GM12878 (cell line): ENCODE data around the gene TENT4B. TPM values are rescaled to one million over a fixed set of nuclear protein-coding genes. Genes with fewer than 3 reads are reported as not detected.
A peak's percentile ranks its signal among the peaks of the same experiment; 100 is the strongest.

ENCODE experiments used
- BACH1 ChIP-seq: fragments of 450-650 bp; IDR thresholded peaks from 2 replicates; pipeline ENCODE4 v1.6.1; 2017; ENCODE audit warnings: mild to moderate bottlenecking, borderline replicate concordance
- BHLHE40 ChIP-seq, 2 experiments: fragments of 450-650 bp in 1 of 2; IDR thresholded peaks; 2 replicates each; pipeline ENCODE4 v1.6.1; 2011 to 2017; ENCODE audit warnings: low read depth in 2 of 2, borderline replicate concordance in 1 of 2, improper control_type of control experiment in 1 of 2, low read length in 1 of 2, mild to moderate bottlenecking in 1 of 2
- EED ChIP-seq: sonication (generic); IDR thresholded peaks from 2 replicates; pipeline ENCODE4 v1.6.1; 2016; ENCODE audit warnings: antibody characterized with exemption, low read depth
- ETV6 ChIP-seq, 2 experiments: fragments of 450-650 bp in 1 of 2; IDR thresholded peaks in 1 of 2; conservative IDR thresholded peaks in 1 of 2; 2 replicates each; pipeline ENCODE4 v1.6.1; 2014; ENCODE audit warnings: antibody characterized with exemption in 1 of 2, borderline replicate concordance in 1 of 2, low read depth in 1 of 2, mild to moderate bottlenecking in 1 of 2, moderate library complexity in 1 of 2
- EZH2 ChIP-seq: IDR thresholded peaks from 2 replicates; pipeline ENCODE4 v1.6.1; 2012; ENCODE audit warnings: low read depth, mild to moderate bottlenecking, control low read depth, inconsistent platforms, low read length, borderline replicate concordance; ENCODE audit not compliant: control insufficient read depth
- FOXK2 ChIP-seq: fragments of 450-650 bp; IDR thresholded peaks from 2 replicates; pipeline ENCODE4 v1.6.1; 2017; ENCODE audit warnings: mild to moderate bottlenecking, moderate library complexity
- IRF4 ChIP-seq: IDR thresholded peaks from 2 replicates; pipeline ENCODE4 v1.6.1; 2011; ENCODE audit warnings: low read depth, low read length
- MEF2B ChIP-seq: fragments of 450-650 bp; IDR thresholded peaks from 2 replicates; pipeline ENCODE4 v1.6.1; 2018; ENCODE audit warnings: mild to moderate bottlenecking, moderate library complexity; ENCODE audit not compliant: partially characterized antibody, poor library complexity, severe bottlenecking
- POU2F2 ChIP-seq: IDR thresholded peaks from 3 replicates; pipeline ENCODE4 v1.6.1; 2011; ENCODE audit warnings: low read depth, mild to moderate bottlenecking, low read length, borderline replicate concordance
- RB1 ChIP-seq: fragments of 450-650 bp; formaldehyde crosslinking; IDR thresholded peaks from 2 replicates; pipeline ENCODE4 v1.6.1; 2017; ENCODE audit warnings: mild to moderate bottlenecking, borderline replicate concordance
- RELA ChIP-seq: fragments of 450-650 bp; IDR thresholded peaks from 2 replicates; pipeline ENCODE4 v1.8.0; 2014; ENCODE audit warnings: borderline replicate concordance; ENCODE audit not compliant: partially characterized antibody
- SP1 ChIP-seq: IDR thresholded peaks from one replicate; pipeline ENCODE4 v1.6.1; 2011; ENCODE audit warnings: low read depth, low read length
- SPI1 ChIP-seq: IDR thresholded peaks from 2 replicates; pipeline ENCODE4 v1.6.1; 2011; ENCODE audit warnings: low read depth, mild to moderate bottlenecking, low read length, moderate library complexity, borderline replicate concordance; ENCODE audit not compliant: insufficient read depth
- STAT1 ChIP-seq: fragments of 450-650 bp; conservative IDR thresholded peaks from 2 replicates; pipeline ENCODE4 v1.6.1; 2014; ENCODE audit warnings: antibody characterized with exemption, mild to moderate bottlenecking
- ZNF217 ChIP-seq: fragments of 450-650 bp; IDR thresholded peaks from 2 replicates; pipeline ENCODE4 v1.6.1; 2017; ENCODE audit warnings: antibody characterized with exemption, mild to moderate bottlenecking
- polyA plus RNA-seq, 11 experiments: library from polyadenylated mRNA; depleted of rRNA in 4 of 11; unstranded in 6 of 11; stranded (reverse) in 5 of 11; fragments of >200 nt; fragmentation: Nextera tagmentation in 4 of 11; fragmentation: Illumina TruSeq in 1 of 11; extraction: Ambion mirVana in 4 of 11; extraction: Trizol in 1 of 11; gene quantifications; 1 replicate in 1 of 11; 2 replicates in 10 of 11; pipeline versions ENCODE4 v1.2.1 to v1.2.3, GENCODE V29; 2011 to 2016; ENCODE audit warnings: inconsistent platforms in 2 of 11, missing spikeins in 2 of 11, low read depth in 1 of 11
- total RNA-seq, 4 experiments: library from RNA; depleted of rRNA in 3 of 4; stranded (reverse); fragments of >200 nt in 3 of 4; fragmentation: Illumina TruSeq in 1 of 4; extraction: Trizol in 1 of 4; gene quantifications; 2 replicates each; pipeline versions ENCODE4 v1.2.1 to v1.2.3, GENCODE V29; 2013 to 2021
- TF ChIP-seq, protein P1 (sequence below): fragments of 450-650 bp; IDR thresholded peaks from 2 replicates; pipeline ENCODE4 v1.6.1; 2018; ENCODE audit warnings: mild to moderate bottlenecking, low read depth, moderate library complexity; ENCODE audit not compliant: partially characterized antibody
- TF ChIP-seq, protein P2 (sequence below): fragments of 450-650 bp; IDR thresholded peaks from 2 replicates; pipeline ENCODE4 v1.6.1; 2017; ENCODE audit warnings: mild to moderate bottlenecking, low read depth, inconsistent platforms; ENCODE audit not compliant: poor library complexity, severe bottlenecking
- TF ChIP-seq, protein P3 (sequence below): fragments of 450-650 bp; IDR thresholded peaks from 2 replicates; pipeline ENCODE4 v1.6.1; 2017; ENCODE audit warnings: mild to moderate bottlenecking, moderate library complexity

The TENT4B gene
- total and polyA plus RNA-seq, 10 of the 15 experiments (the other 5 are each of a cell fraction or from before 2014, with no cell fraction given), result 4.4 to 16.7 (median 10.8) TPM

DNA sequence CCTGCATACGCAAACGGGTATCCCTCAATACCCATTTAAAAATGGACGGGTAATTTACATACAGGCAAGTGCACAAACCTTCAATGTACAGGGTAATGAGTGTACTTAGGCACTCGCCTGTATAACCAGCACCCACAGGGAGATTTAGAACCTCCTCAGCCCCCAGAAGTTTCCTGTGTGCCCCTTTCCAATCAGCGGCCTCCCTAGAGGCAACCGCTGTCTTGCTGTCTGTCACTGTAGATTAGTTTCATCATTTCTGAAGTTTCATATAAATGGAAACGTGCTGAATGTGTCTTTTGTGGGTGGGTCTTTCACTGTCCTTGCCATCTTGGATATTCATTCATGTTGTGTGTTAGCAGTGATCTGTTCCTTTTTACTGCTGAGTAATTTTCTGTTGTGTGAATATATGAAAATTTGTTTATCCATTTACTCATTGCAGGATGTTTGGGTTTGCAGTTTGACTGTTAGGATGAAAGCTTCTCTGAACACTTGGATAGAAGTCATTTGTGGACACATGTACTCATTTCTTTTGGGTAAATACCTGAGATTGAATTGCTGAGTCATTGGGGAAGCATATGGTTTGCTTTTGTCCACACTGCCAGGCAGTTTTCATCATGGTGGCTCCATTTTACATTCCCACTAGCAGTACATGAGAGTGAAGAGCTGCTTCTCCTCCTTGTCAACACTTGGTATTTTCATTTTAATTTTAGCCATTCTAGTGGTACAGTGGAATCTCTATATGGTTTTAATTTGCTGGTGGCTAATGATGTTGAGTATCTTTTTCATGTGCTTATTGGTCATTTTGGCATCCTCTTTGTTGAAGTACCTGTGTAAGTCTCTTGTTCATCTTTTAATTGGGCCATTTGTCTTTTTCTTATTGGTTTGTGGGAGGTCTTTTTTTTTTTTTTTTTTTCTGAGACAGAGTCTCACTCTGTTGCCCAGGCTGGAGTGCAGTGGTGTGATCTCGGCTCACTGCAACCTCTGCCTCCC lies 111.1 kb downstream of the TENT4B start (continued):
- TF ChIP-seq, protein P1, sequence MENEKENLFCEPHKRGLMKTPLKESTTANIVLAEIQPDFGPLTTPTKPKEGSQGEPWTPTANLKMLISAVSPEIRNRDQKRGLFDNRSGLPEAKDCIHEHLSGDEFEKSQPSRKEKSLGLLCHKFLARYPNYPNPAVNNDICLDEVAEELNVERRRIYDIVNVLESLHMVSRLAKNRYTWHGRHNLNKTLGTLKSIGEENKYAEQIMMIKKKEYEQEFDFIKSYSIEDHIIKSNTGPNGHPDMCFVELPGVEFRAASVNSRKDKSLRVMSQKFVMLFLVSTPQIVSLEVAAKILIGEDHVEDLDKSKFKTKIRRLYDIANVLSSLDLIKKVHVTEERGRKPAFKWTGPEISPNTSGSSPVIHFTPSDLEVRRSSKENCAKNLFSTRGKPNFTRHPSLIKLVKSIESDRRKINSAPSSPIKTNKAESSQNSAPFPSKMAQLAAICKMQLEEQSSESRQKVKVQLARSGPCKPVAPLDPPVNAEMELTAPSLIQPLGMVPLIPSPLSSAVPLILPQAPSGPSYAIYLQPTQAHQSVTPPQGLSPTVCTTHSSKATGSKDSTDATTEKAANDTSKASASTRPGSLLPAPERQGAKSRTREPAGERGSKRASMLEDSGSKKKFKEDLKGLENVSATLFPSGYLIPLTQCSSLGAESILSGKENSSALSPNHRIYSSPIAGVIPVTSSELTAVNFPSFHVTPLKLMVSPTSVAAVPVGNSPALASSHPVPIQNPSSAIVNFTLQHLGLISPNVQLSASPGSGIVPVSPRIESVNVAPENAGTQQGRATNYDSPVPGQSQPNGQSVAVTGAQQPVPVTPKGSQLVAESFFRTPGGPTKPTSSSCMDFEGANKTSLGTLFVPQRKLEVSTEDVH, result no peak
- TF ChIP-seq ZNF217 (peak; percentile 67; the same call in 1 of the 2 replicates), RELA (no peak), RB1 (no peak), STAT1 (no peak), BACH1 (peak; percentile 98), POU2F2 (peak; percentile 44; the same call in 1 of the 3 replicates), IRF4 (peak; percentile 72; the same call in 1 of the 2 replicates), EZH2 (no peak), FOXK2 (peak; percentile 32; the same call in 1 of the 2 replicates), EED (peak; percentile 59), ETV6 (conservative IDR thresholded peaks at IDR 0.05 in 1 of 2, IDR thresholded peaks at IDR 0.05 in 1 of 2; ENCODE audit: borderline replicate concordance in 1 of 2, low read depth in 1 of 2) (peak in 1 of 2 experiments; percentile 33; a peak in 1 of 4 replicates), SP1 (no peak), BHLHE40 (IDR thresholded peaks at IDR 0.05; ENCODE audit: borderline replicate concordance in 1 of 2, low read depth in 2 of 2, low read length in 1 of 2) (peak; percentile 47 to 57; a peak in 3 of 4 replicates), MEF2B (no peak), SPI1 (no peak)
- TF ChIP-seq, protein P2, sequence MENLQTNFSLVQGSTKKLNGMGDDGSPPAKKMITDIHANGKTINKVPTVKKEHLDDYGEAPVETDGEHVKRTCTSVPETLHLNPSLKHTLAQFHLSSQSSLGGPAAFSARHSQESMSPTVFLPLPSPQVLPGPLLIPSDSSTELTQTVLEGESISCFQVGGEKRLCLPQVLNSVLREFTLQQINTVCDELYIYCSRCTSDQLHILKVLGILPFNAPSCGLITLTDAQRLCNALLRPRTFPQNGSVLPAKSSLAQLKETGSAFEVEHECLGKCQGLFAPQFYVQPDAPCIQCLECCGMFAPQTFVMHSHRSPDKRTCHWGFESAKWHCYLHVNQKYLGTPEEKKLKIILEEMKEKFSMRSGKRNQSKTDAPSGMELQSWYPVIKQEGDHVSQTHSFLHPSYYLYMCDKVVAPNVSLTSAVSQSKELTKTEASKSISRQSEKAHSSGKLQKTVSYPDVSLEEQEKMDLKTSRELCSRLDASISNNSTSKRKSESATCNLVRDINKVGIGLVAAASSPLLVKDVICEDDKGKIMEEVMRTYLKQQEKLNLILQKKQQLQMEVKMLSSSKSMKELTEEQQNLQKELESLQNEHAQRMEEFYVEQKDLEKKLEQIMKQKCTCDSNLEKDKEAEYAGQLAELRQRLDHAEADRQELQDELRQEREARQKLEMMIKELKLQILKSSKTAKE, result peak; percentile 53
- TF ChIP-seq, protein P3, sequence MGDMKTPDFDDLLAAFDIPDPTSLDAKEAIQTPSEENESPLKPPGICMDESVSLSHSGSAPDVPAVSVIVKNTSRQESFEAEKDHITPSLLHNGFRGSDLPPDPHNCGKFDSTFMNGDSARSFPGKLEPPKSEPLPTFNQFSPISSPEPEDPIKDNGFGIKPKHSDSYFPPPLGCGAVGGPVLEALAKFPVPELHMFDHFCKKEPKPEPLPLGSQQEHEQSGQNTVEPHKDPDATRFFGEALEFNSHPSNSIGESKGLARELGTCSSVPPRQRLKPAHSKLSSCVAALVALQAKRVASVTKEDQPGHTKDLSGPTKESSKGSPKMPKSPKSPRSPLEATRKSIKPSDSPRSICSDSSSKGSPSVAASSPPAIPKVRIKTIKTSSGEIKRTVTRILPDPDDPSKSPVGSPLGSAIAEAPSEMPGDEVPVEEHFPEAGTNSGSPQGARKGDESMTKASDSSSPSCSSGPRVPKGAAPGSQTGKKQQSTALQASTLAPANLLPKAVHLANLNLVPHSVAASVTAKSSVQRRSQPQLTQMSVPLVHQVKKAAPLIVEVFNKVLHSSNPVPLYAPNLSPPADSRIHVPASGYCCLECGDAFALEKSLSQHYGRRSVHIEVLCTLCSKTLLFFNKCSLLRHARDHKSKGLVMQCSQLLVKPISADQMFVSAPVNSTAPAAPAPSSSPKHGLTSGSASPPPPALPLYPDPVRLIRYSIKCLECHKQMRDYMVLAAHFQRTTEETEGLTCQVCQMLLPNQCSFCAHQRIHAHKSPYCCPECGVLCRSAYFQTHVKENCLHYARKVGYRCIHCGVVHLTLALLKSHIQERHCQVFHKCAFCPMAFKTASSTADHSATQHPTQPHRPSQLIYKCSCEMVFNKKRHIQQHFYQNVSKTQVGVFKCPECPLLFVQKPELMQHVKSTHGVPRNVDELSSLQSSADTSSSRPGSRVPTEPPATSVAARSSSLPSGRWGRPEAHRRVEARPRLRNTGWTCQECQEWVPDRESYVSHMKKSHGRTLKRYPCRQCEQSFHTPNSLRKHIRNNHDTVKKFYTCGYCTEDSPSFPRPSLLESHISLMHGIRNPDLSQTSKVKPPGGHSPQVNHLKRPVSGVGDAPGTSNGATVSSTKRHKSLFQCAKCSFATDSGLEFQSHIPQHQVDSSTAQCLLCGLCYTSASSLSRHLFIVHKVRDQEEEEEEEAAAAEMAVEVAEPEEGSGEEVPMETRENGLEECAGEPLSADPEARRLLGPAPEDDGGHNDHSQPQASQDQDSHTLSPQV, result no peak
